SU-DHL-6 (cell line): Measurements from ENCODE around the gene SLC10A1.

Experiments used
- EZH2phosphoT487 ChIP-seq: fragments of 200-600 bp; sonication (generic), shearing (Covaris generic); conservative IDR thresholded peaks from 2 replicates; pipeline ENCODE4 v1.6.1; 2018; ENCODE audit warnings: mild to moderate bottlenecking, antibody characterized with exemption, low read length, moderate library complexity, mixed read lengths
- TF ChIP-seq, protein P1 (sequence below): fragments of 200-600 bp; sonication (generic); IDR thresholded peaks from one replicate; pipeline ENCODE4 v1.5.1; 2017; ENCODE audit warnings: antibody characterized with exemption, mild to moderate bottlenecking, low read length, moderate library complexity; ENCODE audit not compliant: insufficient read depth, poor library complexity, severe bottlenecking

GRCh38 chr14:69828879-69829278, 31.8 kb upstream of the SLC10A1 start:
- TF ChIP-seq, protein P1, sequence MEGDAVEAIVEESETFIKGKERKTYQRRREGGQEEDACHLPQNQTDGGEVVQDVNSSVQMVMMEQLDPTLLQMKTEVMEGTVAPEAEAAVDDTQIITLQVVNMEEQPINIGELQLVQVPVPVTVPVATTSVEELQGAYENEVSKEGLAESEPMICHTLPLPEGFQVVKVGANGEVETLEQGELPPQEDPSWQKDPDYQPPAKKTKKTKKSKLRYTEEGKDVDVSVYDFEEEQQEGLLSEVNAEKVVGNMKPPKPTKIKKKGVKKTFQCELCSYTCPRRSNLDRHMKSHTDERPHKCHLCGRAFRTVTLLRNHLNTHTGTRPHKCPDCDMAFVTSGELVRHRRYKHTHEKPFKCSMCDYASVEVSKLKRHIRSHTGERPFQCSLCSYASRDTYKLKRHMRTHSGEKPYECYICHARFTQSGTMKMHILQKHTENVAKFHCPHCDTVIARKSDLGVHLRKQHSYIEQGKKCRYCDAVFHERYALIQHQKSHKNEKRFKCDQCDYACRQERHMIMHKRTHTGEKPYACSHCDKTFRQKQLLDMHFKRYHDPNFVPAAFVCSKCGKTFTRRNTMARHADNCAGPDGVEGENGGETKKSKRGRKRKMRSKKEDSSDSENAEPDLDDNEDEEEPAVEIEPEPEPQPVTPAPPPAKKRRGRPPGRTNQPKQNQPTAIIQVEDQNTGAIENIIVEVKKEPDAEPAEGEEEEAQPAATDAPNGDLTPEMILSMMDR = no peak
- no peak for TF ChIP-seq EZH2phosphoT487
